Heart left ventricle (tissue), 16 donors: Measurements from ENCODE around the gene SELP. TPM values are rescaled to one million over a fixed set of nuclear protein-coding genes. Genes with fewer than 3 reads are reported as not detected.

Source experiments
- ATAC-seq, 4 donors: fragments of 200-7000 bp; cut with Tn5 transposase; one replicate each; pipeline ENCODE4 v1.9.1; 2020 to 2022; ENCODE audit warnings: moderate library complexity in 4 of 4, mild to moderate bottlenecking in 3 of 4, moderate number of reproducible peaks in 1 of 4
- DNase-seq, 5 donors: peaks; one replicate each; pipeline ENCODE4 v3.0.0-alpha.2; 2020
- H3K27ac ChIP-seq, 12 donors: fragments of 200-600 bp; sonication (generic) in 4 of 12; one replicate each; pipeline versions ENCODE4 v1.5.0 to v1.8.0; 2016 to 2022; ENCODE audit warnings: mild to moderate bottlenecking in 2 of 12
- H3K27me3 ChIP-seq, 9 donors: fragments of 200-600 bp; sonication (generic) in 2 of 9; one replicate each; pipeline versions ENCODE4 v1.5.1 to v1.8.0; 2016 to 2022; ENCODE audit warnings: mild to moderate bottlenecking in 3 of 9
- H3K36me3 ChIP-seq, 9 donors: fragments of 200-600 bp; sonication (generic) in 2 of 9; one replicate each; pipeline versions ENCODE4 v1.5.0 to v1.8.0; 2018 to 2022; ENCODE audit warnings: mild to moderate bottlenecking in 2 of 9
- H3K4me1 ChIP-seq, 12 donors: fragments of 200-600 bp; sonication (generic) in 4 of 12; one replicate each; pipeline versions ENCODE4 v1.5.0 to v1.8.0; 2016 to 2022; ENCODE audit warnings: mild to moderate bottlenecking in 3 of 12
- H3K4me3 ChIP-seq, 12 donors: fragments of 200-600 bp; sonication (generic) in 4 of 12; one replicate each; pipeline versions ENCODE4 v1.5.0 to v1.8.0; 2017 to 2022; ENCODE audit warnings: mild to moderate bottlenecking in 9 of 12, moderate library complexity in 4 of 12
- H3K9me3 ChIP-seq, 12 donors: fragments of 200-600 bp; sonication (generic) in 4 of 12; one replicate each; pipeline versions ENCODE4 v1.5.0 to v1.8.0; 2016 to 2022; ENCODE audit warnings: mild to moderate bottlenecking in 1 of 12
- POLR2A ChIP-seq, 2 donors: fragments of 450-650 bp; IDR thresholded peaks; one replicate each; pipeline ENCODE4 v1.6.1; 2017; ENCODE audit warnings: antibody characterized with exemption in 2 of 2, mild to moderate bottlenecking in 2 of 2, moderate library complexity in 2 of 2
- WGBS, 4 donors: extraction: QIAGEN DNeasy Blood & Tissue Kit in 2 of 4; methylation state at CpG; one replicate each; pipeline versions ENCODE4 v1.1.5 to v1.1.7; 2013 to 2018; 5-methylcytosine and 5-hydroxymethylcytosine counted together
- intact Hi-C, 10 donors: fragments of 100-400 bp; cut with DNase I; formaldehyde crosslinking; loops; one replicate each; pipeline versions ENCODE4 v1.11.1 to v1.14.2; 2022
- polyA plus RNA-seq, 2 donors: library from polyadenylated mRNA; stranded (reverse); fragments of 200-250 nt; gene quantifications; one replicate each; pipeline ENCODE4 v1.2.3, GENCODE V29; 2013
- total RNA-seq, 9 donors: library from RNA; depleted of rRNA in 2 of 9; stranded (reverse); fragments of >200 nt in 2 of 9; fragmentation: NEBNext Ultra II Directional in 3 of 9; extraction: Animal tissue kit (Norgen Biotek cat#: 25700) in 3 of 9; gene quantifications; one replicate each; pipeline versions ENCODE4 v1.1.0 to v1.2.4, GENCODE V29; 2016 to 2023
- TF ChIP-seq, protein P1 (sequence below), 12 donors: fragments of 200-600 bp; sonication (generic) in 4 of 12; IDR thresholded peaks; one replicate each; pipeline versions ENCODE4 v1.5.0 to v1.8.0; 2018 to 2022; ENCODE audit warnings: antibody characterized with exemption in 12 of 12, mild to moderate bottlenecking in 5 of 12
- donor health status: ischemic (EF 13 %, LVEDD 7.1; RV severe dilation, severe dysfunction).
- donor health status: healthy with polysubstance abuse.
- donor health status: DM: no; HTN: yes; CAD: no.
- donor health status: DM: no; HTN: no; CAD: no.
- donor health status: ischemic (EF 25% LVEDD 6.9; RV normal size, moderate dysfunction).
- donor health status: ischemic (EF 25% LVEDD 5.7; RV mildly dilated, moderate dysfunction).
- donor health status: healthy.
- donor health status: DM: yes; HTN: yes; CAD: no.
- donor health status: ischemic (EF 35%, LVEDD 5.7; RV mildly dilated, moderate dysfunction).
- donor health status: nonischemic (EF 11% LVEDD 7.7; RV severe dilation, severe dysfunction).
- donor health status: DM: yes; HTN: yes; CAD: no.
- donor health status: PGD.
- donor health status: ischemic (EF 29% LVEDD 5.4; RV normal size, mild dysfunction).
- donor health status: nonischemic (EF 23%, LVEDD 6.1; RV moderate dilation, normal function).

SELP gene
- total and polyA plus RNA-seq, 11 donors: 1.1 to 9.7 (median 5.1) TPM

DNA sequence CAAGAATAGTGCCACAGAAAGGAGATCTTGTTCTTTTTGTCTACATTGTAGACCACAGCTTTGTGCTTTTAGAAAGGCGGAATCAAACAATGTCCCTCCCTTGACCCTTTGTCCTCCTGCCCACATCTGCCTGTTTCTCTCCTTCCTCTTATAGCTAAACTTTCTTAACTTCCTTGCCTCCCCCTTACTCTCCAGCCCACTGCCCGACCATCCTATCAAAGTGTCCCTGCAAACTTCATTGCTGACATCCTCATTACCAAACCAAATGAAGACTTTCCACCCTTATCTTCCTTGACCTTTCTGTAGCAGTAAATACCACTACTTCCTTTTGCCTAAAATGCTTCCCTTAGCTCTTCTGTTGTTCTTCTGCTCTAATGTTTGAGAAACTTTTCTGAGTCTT is 5.0 kb downstream of the SELP start:
- no peak for TF ChIP-seq POLR2A (IDR thresholded peaks at IDR 0.05)
- TF ChIP-seq, protein P1, sequence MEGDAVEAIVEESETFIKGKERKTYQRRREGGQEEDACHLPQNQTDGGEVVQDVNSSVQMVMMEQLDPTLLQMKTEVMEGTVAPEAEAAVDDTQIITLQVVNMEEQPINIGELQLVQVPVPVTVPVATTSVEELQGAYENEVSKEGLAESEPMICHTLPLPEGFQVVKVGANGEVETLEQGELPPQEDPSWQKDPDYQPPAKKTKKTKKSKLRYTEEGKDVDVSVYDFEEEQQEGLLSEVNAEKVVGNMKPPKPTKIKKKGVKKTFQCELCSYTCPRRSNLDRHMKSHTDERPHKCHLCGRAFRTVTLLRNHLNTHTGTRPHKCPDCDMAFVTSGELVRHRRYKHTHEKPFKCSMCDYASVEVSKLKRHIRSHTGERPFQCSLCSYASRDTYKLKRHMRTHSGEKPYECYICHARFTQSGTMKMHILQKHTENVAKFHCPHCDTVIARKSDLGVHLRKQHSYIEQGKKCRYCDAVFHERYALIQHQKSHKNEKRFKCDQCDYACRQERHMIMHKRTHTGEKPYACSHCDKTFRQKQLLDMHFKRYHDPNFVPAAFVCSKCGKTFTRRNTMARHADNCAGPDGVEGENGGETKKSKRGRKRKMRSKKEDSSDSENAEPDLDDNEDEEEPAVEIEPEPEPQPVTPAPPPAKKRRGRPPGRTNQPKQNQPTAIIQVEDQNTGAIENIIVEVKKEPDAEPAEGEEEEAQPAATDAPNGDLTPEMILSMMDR (IDR thresholded peaks at IDR 0.05): no peak
- intact Hi-C loops: loop anchor here in 1 of 10 donors (10.0 kb wide), 1 partner anchor 70 kb away; no protein-coding TSS in a partner anchor
- H3K36me3 ChIP-seq: no peaks in the 10 kb centered on the region
- peaks cover 0 to 5% (median 0%) of the 10 kb centered on the region in 9 donors for H3K27me3 ChIP-seq
- no peaks in the 10 kb centered on the region for H3K9me3 ChIP-seq
- no peak overlapping the region for H3K4me3 ChIP-seq
- ATAC-seq (no peak), DNase-seq (no peak)
- H3K27ac ChIP-seq: no peak overlapping the region
- H3K4me1 ChIP-seq: no peaks in the 10 kb centered on the region
- 56 to 69% (median 65%) methylated on average over 2 of the region's 2 CpGs for WGBS, 4 donors

DNA sequence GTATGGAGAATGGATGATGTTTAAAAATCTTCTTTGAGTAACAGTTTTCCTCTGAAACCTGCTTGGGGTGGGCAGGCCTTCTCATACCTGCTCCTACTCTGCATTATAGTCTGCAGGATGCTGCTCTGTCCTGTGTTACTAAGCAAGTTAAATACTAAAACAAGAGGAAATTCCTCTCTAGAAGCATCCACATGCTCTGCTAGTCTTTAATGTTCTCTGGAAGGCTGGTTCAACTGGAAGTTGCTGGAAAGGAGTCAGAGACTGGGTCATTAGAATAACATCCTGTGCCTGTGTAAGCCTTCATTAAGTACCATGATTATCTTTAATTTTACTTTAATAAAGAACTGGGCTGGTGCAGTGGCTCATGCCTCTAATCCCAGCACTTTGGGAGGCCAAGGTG is 5.8 kb downstream of the SELP start:
- ATAC-seq (peak in 3 of 4 donors; percentile 14 to 65 (median 48)), DNase-seq (no peak)
- Histone ChIP-seq H3K27ac (no peak overlapping the region), H3K36me3 (no peaks in the 10 kb centered on the region), H3K27me3 (peaks cover 0 to 5% (median 0%) of the 10 kb centered on the region in 9 donors), H3K9me3 (no peaks in the 10 kb centered on the region), H3K4me3 (no peak overlapping the region), H3K4me1 (no peaks in the 10 kb centered on the region)
- TF ChIP-seq POLR2A (IDR thresholded peaks at IDR 0.05): no peak
- TF ChIP-seq, protein P1 (IDR thresholded peaks at IDR 0.05): no peak
- intact Hi-C loops: loop anchor here in 1 of 10 donors (10.0 kb wide), 1 partner anchor 71 kb away; no protein-coding TSS in a partner anchor

DNA sequence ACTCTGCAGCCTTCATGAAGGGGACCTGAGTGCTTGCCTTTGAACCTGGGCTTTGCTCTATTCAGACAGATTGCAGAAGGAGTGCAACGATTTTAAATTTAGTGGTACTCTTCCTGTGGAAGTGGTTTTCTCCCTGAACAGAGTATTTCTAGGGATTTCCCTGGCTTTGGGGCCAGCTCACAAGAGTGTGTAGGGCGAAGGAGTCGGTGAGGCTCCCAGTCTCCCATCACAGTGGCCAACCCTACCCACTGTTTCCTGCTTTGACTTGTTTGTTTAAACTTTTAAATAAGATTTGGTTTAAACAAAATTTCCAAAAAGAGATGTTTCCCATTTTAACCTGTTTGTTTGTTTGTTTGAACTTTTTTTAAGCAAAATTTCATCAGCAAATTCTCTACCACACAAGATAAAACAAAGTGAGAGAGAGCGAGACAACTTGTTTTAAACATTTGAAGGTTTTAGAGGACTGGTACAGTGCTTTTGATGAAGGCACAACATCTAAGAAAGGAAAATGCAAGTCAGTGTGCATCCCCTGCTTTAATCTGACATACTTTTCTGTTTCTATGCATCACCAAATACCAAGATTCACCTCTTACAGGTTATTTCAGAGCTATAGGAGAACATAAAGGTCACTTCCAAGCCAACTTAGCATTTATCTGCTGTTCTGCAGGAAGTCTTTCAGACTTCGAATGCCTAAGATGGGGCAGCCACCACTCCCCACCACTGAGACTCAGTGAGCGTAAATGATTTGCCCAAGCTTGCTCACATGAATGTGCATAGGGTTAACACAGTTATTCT is 6.6 kb downstream of the SELP start:
- DNase-seq (no peak), ATAC-seq (no peak)
- intact Hi-C loops: loop anchor here in 1 of 10 donors (10.0 kb wide), 1 partner anchor 71 kb away; no protein-coding TSS in a partner anchor
- Histone ChIP-seq H3K36me3 (no peaks in the 10 kb centered on the region), H3K27me3 (peaks cover 0 to 5% (median 0%) of the 10 kb centered on the region in 9 donors), H3K4me3 (no peak overlapping the region), H3K9me3 (no peaks in the 10 kb centered on the region), H3K27ac (no peak overlapping the region), H3K4me1 (no peaks in the 10 kb centered on the region)
- TF ChIP-seq, protein P1 (IDR thresholded peaks at IDR 0.05): no peak
- TF ChIP-seq POLR2A (IDR thresholded peaks at IDR 0.05): no peak
- WGBS, 4 donors: 83 to 94% (median 86%) methylated on average over 6 of the region's 6 CpGs

DNA sequence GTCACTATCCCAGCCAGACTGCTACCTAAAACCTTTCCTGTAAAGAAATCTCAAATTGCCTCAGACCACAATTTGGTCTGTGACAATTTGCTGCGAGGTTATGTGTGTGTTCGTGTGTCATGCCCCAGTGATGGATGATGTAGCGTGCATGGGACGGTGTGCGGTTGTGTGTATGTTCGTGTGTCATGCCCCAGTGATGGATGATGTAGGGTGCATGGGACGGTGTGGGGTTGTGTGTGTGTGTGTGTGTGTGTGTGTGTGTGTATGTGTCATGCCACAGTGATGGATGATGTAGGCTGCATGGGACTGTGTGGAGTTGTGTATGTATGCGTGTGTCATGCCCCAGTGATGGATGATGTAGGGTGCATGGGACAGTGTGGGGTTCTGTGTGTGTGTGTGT is 9.4 kb downstream of the SELP start:
- intact Hi-C loops: loop anchor here in 1 of 10 donors (10.0 kb wide), 1 partner anchor 74 kb away; no protein-coding TSS in a partner anchor
- DNase-seq: no peak
- H3K36me3 ChIP-seq: no peaks in the 10 kb centered on the region

More for the DNA sequence above, 9.4 kb downstream of the SELP start:
- TF ChIP-seq, protein P1 (IDR thresholded peaks at IDR 0.05): no peak
- no peak for TF ChIP-seq POLR2A (IDR thresholded peaks at IDR 0.05)
- Histone ChIP-seq H3K27ac (no peak overlapping the region), H3K4me1 (no peaks in the 10 kb centered on the region), H3K4me3 (no peak overlapping the region), H3K27me3 (peaks cover 0 to 9% (median 0%) of the 10 kb centered on the region in 9 donors), H3K9me3 (no peaks in the 10 kb centered on the region)
- no peak for ATAC-seq
- 90 to 95% (median 94%) methylated on average over 8 of the region's 8 CpGs for WGBS, 4 donors
